ENCODE data around the gene FZD7. TPM values are rescaled to one million over a fixed set of nuclear protein-coding genes. Genes with fewer than 3 reads are reported as not detected.

FZD7 gene
- total and polyA plus RNA-seq, 2 donors (not counting 1 experiment from before 2014, with no cell fraction given), result 39.1 to 44.4 TPM

GRCh38 chr2:201990069-201990468 is 43.6 kb upstream of the FZD7 start:
- Histone ChIP-seq H3K27me3 (ENCODE audit: control insufficient read depth, insufficient read depth, low read length) (no peaks in the 10 kb centered on the region), H3K79me2 (ENCODE audit: control insufficient read depth, insufficient read depth, low read length) (no peaks in the 10 kb centered on the region), H3K27ac (ENCODE audit: insufficient read depth, low read length) (no peak overlapping the region), H3K4me1 (ENCODE audit: control insufficient read depth, extremely low read depth, insufficient read depth, low read length) (no peaks in the 10 kb centered on the region), H3K4me2 (ENCODE audit: extremely low read depth, insufficient read depth, low read length) (no peak overlapping the region), H3K9ac (ENCODE audit: insufficient read depth, low read length) (no peak overlapping the region), H2AFZ (ENCODE audit: low read length) (no peak overlapping the region), H3K4me3 (replicated peaks in 1 of 4; ENCODE audit: control extremely low read depth in 1 of 4, insufficient read depth in 1 of 4, low read depth in 3 of 4, low read length in 4 of 4) (no peak overlapping the region), H3K9me3 (ENCODE audit: control insufficient read depth, insufficient read depth, low read depth, low read length) (no peaks in the 10 kb centered on the region), H3K36me3 (ENCODE audit: control insufficient read depth, insufficient read depth, low read length) (no peaks in the 10 kb centered on the region), H4K20me1 (ENCODE audit: control insufficient read depth, extremely low read depth, insufficient read depth, low read length) (no peaks in the 10 kb centered on the region)
- no peak for TF ChIP-seq CTCF (conservative IDR thresholded peaks at IDR 0.05 in 1 of 2, IDR thresholded peaks at IDR 0.05 in 1 of 2; ENCODE audit: low read depth in 1 of 2, low read length in 2 of 2)
- no peak for TF ChIP-seq EZH2 (IDR thresholded peaks at IDR 0.05; ENCODE audit: low read length, missing control alignments)
- DNase-seq (ENCODE audit: low read depth in 2 of 2), result no peak

- DNase-seq (ENCODE audit: low read depth in 2 of 2), result no peak
- no peak overlapping the region for H3K27ac ChIP-seq (ENCODE audit: insufficient read depth, low read length)
- no peaks in the 10 kb centered on the region for H3K4me1 ChIP-seq (ENCODE audit: control insufficient read depth, extremely low read depth, insufficient read depth, low read length)
- H3K4me2 ChIP-seq (ENCODE audit: extremely low read depth, insufficient read depth, low read length), result no peak overlapping the region
- H3K4me3 ChIP-seq (replicated peaks in 1 of 4; ENCODE audit: control extremely low read depth in 1 of 4, insufficient read depth in 1 of 4, low read depth in 3 of 4, low read length in 4 of 4), result no peak overlapping the region
- H3K79me2 ChIP-seq (ENCODE audit: control insufficient read depth, insufficient read depth, low read length), result no peaks in the 10 kb centered on the region
- H3K9ac ChIP-seq (ENCODE audit: insufficient read depth, low read length), result no peak overlapping the region
- H3K36me3 ChIP-seq (ENCODE audit: control insufficient read depth, insufficient read depth, low read length), result no peaks in the 10 kb centered on the region
- no peaks in the 10 kb centered on the region for H4K20me1 ChIP-seq (ENCODE audit: control insufficient read depth, extremely low read depth, insufficient read depth, low read length)
- no peaks in the 10 kb centered on the region for H3K9me3 ChIP-seq (ENCODE audit: control insufficient read depth, insufficient read depth, low read depth, low read length)
- H2AFZ ChIP-seq (ENCODE audit: low read length), result no peak overlapping the region
- H3K27me3 ChIP-seq (ENCODE audit: control insufficient read depth, insufficient read depth, low read length), result no peaks in the 10 kb centered on the region
- no peak for TF ChIP-seq CTCF (conservative IDR thresholded peaks at IDR 0.05 in 1 of 2, IDR thresholded peaks at IDR 0.05 in 1 of 2; ENCODE audit: low read depth in 1 of 2, low read length in 2 of 2)
- no peak for TF ChIP-seq EZH2 (IDR thresholded peaks at IDR 0.05; ENCODE audit: low read length, missing control alignments)
These were observed 40.7 kb upstream of the FZD7 start for GRCh38 chr2:201992960-201993359.

GRCh38 chr2:201994973-201995638 is 38.5 kb upstream of the FZD7 start:
- TF ChIP-seq EZH2 (IDR thresholded peaks at IDR 0.05; ENCODE audit: low read length, missing control alignments) (no peak), CTCF (conservative IDR thresholded peaks at IDR 0.05 in 1 of 2, IDR thresholded peaks at IDR 0.05 in 1 of 2; ENCODE audit: low read depth in 1 of 2, low read length in 2 of 2) (no peak)
- no peak overlapping the region for H3K9ac ChIP-seq (ENCODE audit: insufficient read depth, low read length)
- H3K4me2 ChIP-seq (ENCODE audit: extremely low read depth, insufficient read depth, low read length), result no peak overlapping the region
- H3K4me3 ChIP-seq (replicated peaks in 1 of 4; ENCODE audit: control extremely low read depth in 1 of 4, insufficient read depth in 1 of 4, low read depth in 3 of 4, low read length in 4 of 4), result no peak overlapping the region
- no peaks in the 10 kb centered on the region for H3K9me3 ChIP-seq (ENCODE audit: control insufficient read depth, insufficient read depth, low read depth, low read length)
- H3K79me2 ChIP-seq (ENCODE audit: control insufficient read depth, insufficient read depth, low read length), result no peaks in the 10 kb centered on the region
- H3K36me3 ChIP-seq (ENCODE audit: control insufficient read depth, insufficient read depth, low read length), result no peaks in the 10 kb centered on the region
- no peaks in the 10 kb centered on the region for H3K27me3 ChIP-seq (ENCODE audit: control insufficient read depth, insufficient read depth, low read length)
- H2AFZ ChIP-seq (ENCODE audit: low read length), result no peak overlapping the region
- no peaks in the 10 kb centered on the region for H4K20me1 ChIP-seq (ENCODE audit: control insufficient read depth, extremely low read depth, insufficient read depth, low read length)
- DNase-seq (ENCODE audit: low read depth in 2 of 2), result no peak
- no peaks in the 10 kb centered on the region for H3K4me1 ChIP-seq (ENCODE audit: control insufficient read depth, extremely low read depth, insufficient read depth, low read length)
- no peak overlapping the region for H3K27ac ChIP-seq (ENCODE audit: insufficient read depth, low read length)
